HPDE6-E6E7 (cell line): ENCODE data around the gene CD226.

ENCODE experiments used
- DNase-seq: peaks from one replicate; pipeline ENCODE4 v3.0.0; 2011; ENCODE audit warnings: missing footprints; ENCODE audit errors: extremely low spot score

Gene CD226

GRCh38 chr18:69814861-69815385, 132.8 kb downstream of the CD226 start:
- DNase-seq, result no peak

GRCh38 chr18:69813559-69813958, 134.1 kb downstream of the CD226 start:
- DNase-seq, result no peak

GRCh38 chr18:69808399-69808798, 139.3 kb downstream of the CD226 start:
- no peak for DNase-seq

- no peak for DNase-seq
These were observed 142.7 kb downstream of the CD226 start for GRCh38 chr18:69804776-69805501.
